Stimulated activated CD8-positive, alpha-beta memory T cell treated with anti-CD3 and anti-CD28 coated beads, Interleukin-15, amount 100 ng/mL, for 1 hour (primary cell): ENCODE data around the gene SPIB.

Source experiments
- DNase-seq: peaks from one replicate; pipeline ENCODE4 v3.0.0-alpha.2; 2020; ENCODE audit warnings: low read depth

SPIB gene

GRCh38 chr19:50419022-50419579, 363 bp downstream of the SPIB start:
- DNase-seq, result no peak

GRCh38 chr19:50419580-50420035, 870 bp downstream of the SPIB start:
- no peak for DNase-seq

DNA sequence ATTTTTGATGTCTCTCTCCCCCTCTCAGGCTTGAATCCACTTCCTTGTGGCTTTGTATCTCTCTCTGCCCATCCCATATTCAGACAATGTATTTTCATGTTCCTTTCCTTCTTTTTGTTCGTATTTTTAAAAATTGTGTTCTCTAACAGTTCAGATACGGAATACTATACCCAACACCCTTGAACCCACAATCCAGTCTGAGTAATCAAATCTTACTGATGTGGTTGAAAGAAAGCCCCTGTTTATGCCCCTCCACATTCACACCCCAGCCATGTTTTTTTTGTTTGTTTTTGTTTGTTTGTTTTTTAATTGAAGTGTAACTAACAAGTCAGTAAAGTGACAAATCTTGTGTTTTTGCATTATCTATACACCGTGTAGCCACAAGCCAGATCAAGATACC, 1.4 kb downstream of the SPIB start:
- DNase-seq, result no peak

DNA sequence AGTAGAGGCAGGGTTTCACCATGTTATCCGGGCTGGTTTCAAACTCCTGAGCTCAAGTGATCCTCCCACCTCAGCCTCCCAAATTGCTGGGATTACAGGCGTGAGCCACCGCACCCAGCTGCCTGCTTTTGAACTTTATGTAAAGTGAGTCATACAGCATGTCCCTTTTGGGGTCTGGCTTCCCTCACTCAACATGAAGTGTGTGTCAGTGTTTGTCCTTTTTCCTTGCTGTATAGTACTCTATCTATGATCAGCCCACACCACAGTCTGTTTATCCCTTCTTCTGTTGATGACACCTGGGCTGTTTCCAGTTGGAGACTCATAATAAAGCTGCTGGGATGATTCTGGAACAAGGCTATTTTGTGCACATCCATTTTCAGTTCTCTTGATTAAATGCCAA, 2.1 kb downstream of the SPIB start:
- DNase-seq, result no peak

DNA sequence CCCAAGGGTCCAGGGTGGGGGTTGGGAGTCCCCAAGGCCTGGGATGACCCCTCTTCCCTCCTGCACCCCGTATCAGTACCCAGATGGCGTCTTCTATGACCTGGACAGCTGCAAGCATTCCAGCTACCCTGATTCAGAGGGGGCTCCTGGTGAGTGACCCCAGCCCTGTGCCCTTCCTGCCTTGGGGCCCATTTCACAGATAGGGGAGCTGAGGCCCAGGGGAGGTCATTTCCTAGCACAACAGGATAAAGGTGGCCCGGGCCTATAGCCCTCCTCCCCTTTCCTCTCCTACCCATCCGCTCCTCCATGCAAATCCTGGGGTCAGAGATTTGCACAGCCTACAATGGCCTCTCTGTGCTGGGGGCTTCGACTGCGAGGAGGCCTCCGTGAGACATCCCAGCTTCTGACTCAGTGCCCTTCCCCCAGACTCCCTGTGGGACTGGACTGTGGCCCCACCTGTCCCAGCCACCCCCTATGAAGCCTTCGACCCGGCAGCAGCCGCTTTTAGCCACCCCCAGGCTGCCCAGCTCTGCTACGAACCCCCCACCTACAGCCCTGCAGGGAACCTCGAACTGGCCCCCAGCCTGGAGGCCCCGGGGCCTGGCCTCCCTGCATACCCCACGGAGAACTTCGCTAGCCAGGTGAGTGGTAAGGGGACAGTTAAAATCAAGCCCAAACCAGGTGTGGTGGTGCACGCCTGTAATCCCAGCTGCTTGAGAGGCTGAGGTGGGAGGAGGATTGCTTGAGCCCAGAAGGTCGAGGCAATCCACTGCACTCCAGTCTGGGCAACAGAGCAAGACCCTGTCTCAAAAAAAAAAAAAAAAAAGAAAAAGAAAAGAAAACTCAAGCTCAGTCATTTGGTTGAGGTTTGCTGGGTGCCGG, 3.9 kb downstream of the SPIB start:
- no peak for DNase-seq

DNA sequence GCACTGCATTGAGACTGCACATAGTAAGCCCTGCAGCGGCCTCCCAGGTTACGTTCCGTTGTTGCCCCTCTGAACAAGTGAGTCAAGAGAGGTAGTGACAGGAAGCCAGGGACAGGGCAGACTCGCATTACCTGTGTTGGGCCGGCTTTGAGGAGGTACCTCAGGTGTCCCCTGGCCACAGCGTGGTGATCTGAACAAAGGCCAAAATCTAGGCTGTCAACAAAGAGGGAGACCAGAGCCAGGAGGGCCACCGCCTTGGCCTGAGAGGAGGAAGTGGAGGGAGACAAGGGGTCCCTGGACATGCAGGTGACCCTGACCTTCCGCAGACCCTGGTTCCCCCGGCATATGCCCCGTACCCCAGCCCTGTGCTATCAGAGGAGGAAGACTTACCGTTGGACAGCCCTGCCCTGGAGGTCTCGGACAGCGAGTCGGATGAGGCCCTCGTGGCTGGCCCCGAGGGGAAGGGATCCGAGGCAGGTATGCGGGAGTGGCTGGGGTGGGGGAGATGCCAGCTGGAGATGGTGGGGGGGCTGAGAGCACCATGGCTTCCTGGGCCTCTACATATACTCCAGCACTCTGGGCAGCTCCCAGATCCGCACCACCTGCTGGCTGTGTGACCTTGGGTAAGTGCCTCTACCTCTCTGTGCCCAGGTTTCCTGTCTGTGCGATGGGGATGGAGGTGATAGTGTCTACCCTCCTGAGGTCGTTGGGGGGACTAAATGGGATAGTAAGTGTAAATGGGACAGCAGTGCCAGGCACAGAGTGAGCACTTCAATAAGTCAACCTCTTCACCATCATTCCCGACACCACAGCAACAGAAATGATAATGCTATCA, 4.8 kb downstream of the SPIB start:
- DNase-seq, result no peak

DNA sequence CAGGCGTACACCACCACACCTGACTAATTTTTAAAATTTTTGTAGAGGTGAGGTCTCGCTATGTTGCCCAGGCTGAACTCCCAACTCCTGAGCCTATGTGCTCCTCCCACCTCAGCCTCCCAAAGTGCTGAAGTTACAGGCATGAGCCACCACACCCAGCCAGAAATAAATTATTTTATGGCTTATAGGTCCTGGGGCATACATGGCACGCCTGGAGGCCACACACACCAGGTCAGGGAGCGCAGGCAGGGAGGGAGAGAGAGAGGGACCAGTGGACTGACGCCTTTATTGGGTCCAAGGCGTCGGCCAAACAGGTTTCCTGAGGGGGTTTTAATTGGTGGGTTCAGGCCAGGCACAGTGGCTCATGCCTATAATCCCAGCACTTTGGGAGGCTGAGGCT, 6.8 kb downstream of the SPIB start:
- no peak for DNase-seq

DNA sequence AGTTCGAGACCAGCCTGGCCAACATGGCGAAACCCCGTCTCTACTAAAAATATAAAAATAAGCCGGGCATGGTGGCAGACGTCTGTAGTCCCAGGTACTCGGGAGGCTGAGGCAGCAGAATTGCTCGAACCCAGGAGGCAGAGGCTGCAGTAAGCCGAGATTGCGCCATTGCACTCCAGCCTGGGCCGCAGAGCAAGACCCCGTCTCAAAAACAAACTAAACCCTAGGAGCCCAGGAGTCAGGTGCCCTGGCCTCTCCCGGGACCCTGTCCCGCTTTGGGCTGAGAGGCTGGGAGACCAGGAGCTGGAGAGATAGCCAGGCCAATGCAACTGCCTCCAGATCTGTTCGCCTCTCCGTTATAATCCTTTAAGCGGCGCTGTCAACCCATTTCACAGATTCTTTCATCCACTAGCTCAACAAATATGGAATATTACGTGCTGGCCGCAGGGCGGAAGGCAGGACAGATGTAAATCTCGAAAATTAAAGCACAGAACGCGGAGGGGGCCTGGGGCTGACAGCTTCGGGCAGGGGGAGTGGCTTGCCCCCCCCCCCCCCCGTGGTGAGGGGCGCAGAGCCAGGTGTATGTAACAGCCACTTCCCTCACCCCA, 8.7 kb downstream of the SPIB start:
- DNase-seq, result no peak

GRCh38 chr19:50427997-50428425, 9.3 kb downstream of the SPIB start:
- no peak for DNase-seq

DNA sequence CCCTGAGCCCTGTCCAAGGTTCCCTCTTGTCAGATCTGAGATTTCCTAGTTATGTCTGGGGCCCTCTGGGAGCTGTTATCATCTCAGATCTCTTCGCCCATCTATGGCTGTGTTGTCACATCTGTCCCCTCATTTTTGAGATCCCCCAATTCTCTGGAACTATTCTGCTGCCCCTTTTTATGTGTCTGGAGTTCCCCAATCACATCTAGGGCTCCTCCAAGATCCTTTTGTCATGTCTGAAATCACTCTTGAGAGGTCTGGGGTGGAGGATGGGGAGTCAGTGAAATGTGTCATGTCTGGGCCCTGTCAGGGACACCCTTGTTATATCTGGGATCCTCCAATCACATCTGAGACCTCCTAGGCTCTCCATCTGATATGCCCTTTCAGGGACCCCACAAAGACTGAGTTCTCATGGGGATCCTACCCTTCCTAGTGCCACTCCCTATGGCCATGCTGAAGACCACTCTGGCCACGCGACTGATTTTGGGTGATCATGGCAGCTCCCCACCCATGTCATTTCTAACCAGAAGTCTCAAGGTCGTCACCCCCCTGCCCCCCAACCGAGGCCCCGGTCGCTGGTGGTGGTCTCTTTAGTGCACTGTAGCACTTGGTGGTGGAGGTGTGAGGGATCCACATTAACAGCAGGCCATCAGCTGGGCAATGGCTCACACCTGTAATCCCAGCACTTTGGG, 10.2 kb downstream of the SPIB start:
- DNase-seq, result no peak

DNA sequence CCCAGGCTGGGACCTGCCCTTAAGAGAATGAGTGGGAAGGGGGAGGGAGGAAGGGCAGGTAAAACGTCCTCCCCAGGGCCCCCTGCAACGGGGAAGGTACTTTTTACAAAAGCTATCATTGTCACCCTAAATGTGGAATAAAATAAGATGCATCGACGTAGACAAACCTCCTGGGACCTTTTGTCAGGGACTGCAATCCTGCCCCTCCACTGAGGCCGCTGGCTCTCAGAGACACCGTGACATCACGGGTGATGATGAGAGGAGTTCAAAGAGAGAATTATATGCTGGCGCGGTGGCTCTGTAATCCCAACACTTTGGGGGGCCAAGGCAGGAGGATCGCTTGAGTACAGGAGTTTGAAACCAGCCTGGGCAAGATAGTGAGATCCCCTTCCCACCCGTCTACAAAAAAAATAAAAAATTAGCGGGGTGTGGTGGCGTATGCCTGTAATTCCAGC, 12.2 kb downstream of the SPIB start:
- no peak for DNase-seq

GRCh38 chr19:50431343-50432220, 12.8 kb downstream of the SPIB start:
- peak; percentile 90 for DNase-seq

DNA sequence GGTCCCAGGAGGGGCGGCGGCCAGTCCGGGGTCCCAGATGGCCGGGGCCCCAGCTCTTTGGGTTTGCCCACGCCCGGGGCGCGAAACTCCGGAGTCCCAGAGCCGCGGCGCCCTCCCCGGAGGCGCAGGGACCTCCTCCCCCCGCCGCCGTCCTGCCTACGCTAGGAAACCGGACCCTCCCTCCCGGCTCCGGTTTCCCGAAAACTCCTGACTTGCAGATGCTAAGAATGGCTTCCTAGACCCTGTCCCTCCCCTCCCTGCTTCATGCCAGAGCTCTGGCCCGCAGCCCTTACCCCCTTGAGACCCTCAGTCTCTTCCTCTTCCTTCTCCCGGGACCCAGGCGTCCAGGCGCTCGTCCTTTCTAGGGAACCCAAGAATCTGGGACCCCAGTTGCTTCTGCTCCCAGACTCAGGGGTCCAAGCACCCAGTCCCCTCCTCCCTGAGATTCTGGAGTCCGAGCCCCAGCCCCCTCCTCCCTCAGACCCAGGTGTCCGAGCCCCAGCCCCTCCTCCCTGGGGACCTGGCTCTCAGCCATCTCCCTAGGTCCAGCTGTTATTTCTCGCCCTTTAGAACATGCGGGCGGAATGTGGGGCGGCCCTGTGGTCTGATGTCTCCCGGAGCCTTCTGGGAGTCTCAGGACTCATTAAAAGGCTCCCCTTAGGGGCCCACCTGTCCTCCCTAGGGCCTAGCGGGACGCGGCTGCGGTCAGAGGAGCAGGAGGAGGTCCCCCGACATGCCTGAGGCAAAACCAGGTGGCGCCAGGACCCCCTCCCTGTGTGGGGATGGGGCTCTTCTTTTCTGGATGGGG, 13.7 kb downstream of the SPIB start, which contains the start of gene MYBPC2:
Gene MYBPC2, plus strand, starts transcription at position 672 of the 808 bp plus-strand sequence. Its CDS starts 62 bp downstream, at position 734.
- DNase-seq, result no peak

GRCh38 chr19:50433201-50434180, 14.8 kb downstream of the SPIB start:
- no peak for DNase-seq

- DNase-seq, result no peak
Measured at GRCh38 chr19:50434525-50434924, 15.8 kb downstream of the SPIB start.

DNA sequence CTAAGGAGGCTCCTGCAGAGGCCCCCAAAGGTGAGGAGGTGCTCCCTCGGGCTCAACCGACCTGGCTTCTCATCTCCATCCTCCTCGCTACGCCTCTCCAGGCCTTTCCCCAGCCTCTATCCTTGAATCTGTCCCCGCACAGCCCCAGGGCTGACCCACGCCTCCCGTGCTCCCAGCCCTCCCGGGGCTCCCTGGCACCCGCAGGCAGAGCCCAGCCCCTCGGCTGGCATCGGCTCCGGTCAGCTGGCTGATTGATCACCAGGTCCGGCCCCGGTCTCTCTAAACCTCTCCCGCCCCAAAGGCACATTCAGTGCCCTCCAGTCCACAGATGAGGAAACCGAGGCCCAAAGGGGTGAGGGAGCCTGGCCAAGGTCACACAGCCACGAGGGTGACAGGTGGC, 16.5 kb downstream of the SPIB start:
- no peak for DNase-seq

DNA sequence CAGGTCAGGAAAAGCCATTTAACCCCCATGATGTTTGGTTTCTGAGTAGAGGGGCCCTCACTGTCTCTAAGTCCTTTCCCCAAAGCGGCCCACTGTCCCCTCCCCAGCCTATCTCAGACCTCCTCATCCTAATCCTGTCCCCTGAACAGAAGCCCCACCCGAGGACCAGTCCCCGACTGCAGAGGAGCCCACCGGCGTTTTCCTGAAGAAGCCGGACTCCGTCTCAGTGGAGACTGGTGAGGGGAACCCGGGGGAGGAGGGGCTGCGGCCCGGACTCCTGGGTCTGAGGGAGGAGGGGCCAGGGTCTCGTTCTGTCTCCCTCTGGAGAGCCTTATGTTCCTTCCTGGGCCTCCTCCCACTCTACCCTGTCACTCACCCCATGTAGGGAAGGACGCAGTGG, 16.9 kb downstream of the SPIB start:
- no peak for DNase-seq

DNA sequence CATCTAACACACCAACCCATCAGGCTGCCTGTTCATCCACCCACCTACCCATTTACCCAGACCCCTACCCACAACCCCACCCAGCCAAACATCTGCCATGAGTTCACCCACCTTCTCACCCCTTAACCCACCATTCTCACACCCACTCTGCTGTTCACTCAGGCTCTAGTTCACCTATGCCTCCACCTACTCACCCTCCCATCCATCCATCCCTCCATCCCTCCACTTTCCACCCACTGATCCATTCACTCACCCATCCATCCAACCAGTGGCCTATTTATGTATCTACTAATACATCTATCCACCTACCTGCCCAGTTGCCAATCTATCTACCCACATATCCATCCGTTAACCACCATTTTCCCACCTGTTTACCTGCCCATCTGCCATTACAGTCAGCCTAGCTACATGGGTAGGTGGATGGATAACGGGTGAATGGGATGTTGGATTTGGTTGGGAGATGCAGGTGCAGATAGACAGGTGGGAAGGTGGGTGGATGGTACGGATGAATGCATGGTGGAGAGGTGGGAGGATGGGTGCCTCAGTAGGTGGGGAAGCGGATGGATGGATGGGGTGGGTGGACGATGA, 19.2 kb downstream of the SPIB start:
- no peak for DNase-seq
